ENCODE measurements around the gene NACC2. TPM values are rescaled to one million over a fixed set of nuclear protein-coding genes. Genes with fewer than 3 reads are reported as not detected.

Gene NACC2
- total and polyA plus RNA-seq, 2 experiments from 2014 or later = 11.0 to 13.0 TPM

- H3K9me3 ChIP-seq (ENCODE audit: low read depth) = no peaks in the 10 kb centered on the region
- H3K4me3 ChIP-seq = no peak overlapping the region
- no peak overlapping the region for H3K4me2 ChIP-seq
- WGBS (ENCODE audit: low lambda C conversion rate, missing lambda C conversion rate) = 40% methylated on average over 13 of the region's 13 CpGs
- H3K9me2 ChIP-seq (replicated peaks; ENCODE audit: insufficient read depth) = no peaks in the 10 kb centered on the region
- no peak overlapping the region for H2AFZ ChIP-seq
- no peak for DNase-seq (ENCODE audit: low spot score)
- TF ChIP-seq, protein P1, sequence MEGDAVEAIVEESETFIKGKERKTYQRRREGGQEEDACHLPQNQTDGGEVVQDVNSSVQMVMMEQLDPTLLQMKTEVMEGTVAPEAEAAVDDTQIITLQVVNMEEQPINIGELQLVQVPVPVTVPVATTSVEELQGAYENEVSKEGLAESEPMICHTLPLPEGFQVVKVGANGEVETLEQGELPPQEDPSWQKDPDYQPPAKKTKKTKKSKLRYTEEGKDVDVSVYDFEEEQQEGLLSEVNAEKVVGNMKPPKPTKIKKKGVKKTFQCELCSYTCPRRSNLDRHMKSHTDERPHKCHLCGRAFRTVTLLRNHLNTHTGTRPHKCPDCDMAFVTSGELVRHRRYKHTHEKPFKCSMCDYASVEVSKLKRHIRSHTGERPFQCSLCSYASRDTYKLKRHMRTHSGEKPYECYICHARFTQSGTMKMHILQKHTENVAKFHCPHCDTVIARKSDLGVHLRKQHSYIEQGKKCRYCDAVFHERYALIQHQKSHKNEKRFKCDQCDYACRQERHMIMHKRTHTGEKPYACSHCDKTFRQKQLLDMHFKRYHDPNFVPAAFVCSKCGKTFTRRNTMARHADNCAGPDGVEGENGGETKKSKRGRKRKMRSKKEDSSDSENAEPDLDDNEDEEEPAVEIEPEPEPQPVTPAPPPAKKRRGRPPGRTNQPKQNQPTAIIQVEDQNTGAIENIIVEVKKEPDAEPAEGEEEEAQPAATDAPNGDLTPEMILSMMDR (IDR thresholded peaks at IDR 0.05; ENCODE audit: poor library complexity) = no peak
- TF ChIP-seq EZH2 (IDR thresholded peaks at IDR 0.05; ENCODE audit: borderline replicate concordance) = no peak
- TF ChIP-seq EZH2phosphoT487 (IDR thresholded peaks at IDR 0.05; ENCODE audit: low read depth, severe bottlenecking, unreplicated experiment) = no peak
- no peaks in the 10 kb centered on the region for H4K20me1 ChIP-seq (ENCODE audit: insufficient read depth, poor library complexity, severe bottlenecking)
- no peaks in the 10 kb centered on the region for H3K79me2 ChIP-seq
- peaks cover 14% of the 10 kb centered on the region for H3K4me1 ChIP-seq (ENCODE audit: insufficient read depth)
- H3K27ac ChIP-seq = peak overlapping the region; percentile 18
- H3K27me3 ChIP-seq = no peaks in the 10 kb centered on the region
- H3K36me3 ChIP-seq (replicated peaks; ENCODE audit: insufficient read depth, low read depth) = no peaks in the 10 kb centered on the region
These were observed 118.1 kb downstream of the NACC2 start for GRCh38 chr9:135976944-135977343.

DNA sequence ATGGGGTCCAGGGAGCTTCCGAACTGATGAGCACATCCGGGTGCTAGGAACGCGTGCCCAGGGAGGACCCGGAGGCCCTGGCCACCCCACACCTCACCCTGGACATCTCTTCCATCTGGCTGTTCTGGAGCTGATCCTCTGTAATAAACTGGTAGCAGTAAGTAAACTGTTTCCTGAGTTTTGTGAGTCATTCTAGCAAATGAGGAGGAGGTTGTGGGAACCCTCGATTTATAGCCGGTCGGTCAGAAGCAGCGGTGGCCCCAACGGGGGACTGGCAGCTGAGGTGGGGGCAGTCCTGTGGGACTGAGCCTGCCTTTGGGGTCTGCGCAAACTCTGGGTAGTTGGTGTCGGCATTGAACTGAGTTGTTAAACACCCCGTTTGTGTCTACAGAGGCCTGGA, 118.6 kb downstream of the NACC2 start:
- Histone ChIP-seq H4K20me1 (ENCODE audit: insufficient read depth, poor library complexity, severe bottlenecking) (no peaks in the 10 kb centered on the region), H3K27ac (peak overlapping the region; percentile 18), H2AFZ (no peak overlapping the region)

GRCh38 chr9:135975834-135976233, 119.3 kb downstream of the NACC2 start:
- Histone ChIP-seq H2AFZ (no peak overlapping the region), H3K27ac (no peak overlapping the region), H3K36me3 (replicated peaks; ENCODE audit: insufficient read depth, low read depth) (no peaks in the 10 kb centered on the region), H3K79me2 (no peaks in the 10 kb centered on the region), H3K4me2 (no peak overlapping the region), H3K9me3 (ENCODE audit: low read depth) (no peaks in the 10 kb centered on the region), H3K4me3 (no peak overlapping the region), H3K27me3 (no peaks in the 10 kb centered on the region), H3K4me1 (ENCODE audit: insufficient read depth) (peaks cover 14% of the 10 kb centered on the region), H4K20me1 (ENCODE audit: insufficient read depth, poor library complexity, severe bottlenecking) (no peaks in the 10 kb centered on the region), H3K9me2 (replicated peaks; ENCODE audit: insufficient read depth) (no peaks in the 10 kb centered on the region)
- WGBS (ENCODE audit: low lambda C conversion rate, missing lambda C conversion rate) = 86% methylated on average over 10 of the region's 10 CpGs
- TF ChIP-seq EZH2 (IDR thresholded peaks at IDR 0.05; ENCODE audit: borderline replicate concordance) (no peak), EZH2phosphoT487 (IDR thresholded peaks at IDR 0.05; ENCODE audit: low read depth, severe bottlenecking, unreplicated experiment) (no peak)
- DNase-seq (ENCODE audit: low spot score) = no peak

More for the DNA sequence above, 118.6 kb downstream of the NACC2 start:
- H3K9me3 ChIP-seq (ENCODE audit: low read depth) = no peaks in the 10 kb centered on the region
- DNase-seq (ENCODE audit: low spot score) = no peak
- no peaks in the 10 kb centered on the region for H3K36me3 ChIP-seq (replicated peaks; ENCODE audit: insufficient read depth, low read depth)
- WGBS (ENCODE audit: low lambda C conversion rate, missing lambda C conversion rate) = 69% methylated on average over 13 of the region's 13 CpGs
- no peaks in the 10 kb centered on the region for H3K79me2 ChIP-seq
- no peaks in the 10 kb centered on the region for H3K27me3 ChIP-seq
- H3K9me2 ChIP-seq (replicated peaks; ENCODE audit: insufficient read depth) = no peaks in the 10 kb centered on the region
- H3K4me2 ChIP-seq = no peak overlapping the region
- TF ChIP-seq, protein P1 (IDR thresholded peaks at IDR 0.05; ENCODE audit: poor library complexity) = no peak
- TF ChIP-seq EZH2phosphoT487 (IDR thresholded peaks at IDR 0.05; ENCODE audit: low read depth, severe bottlenecking, unreplicated experiment) (no peak), EZH2 (IDR thresholded peaks at IDR 0.05; ENCODE audit: borderline replicate concordance) (no peak)
- no peak overlapping the region for H3K4me3 ChIP-seq
- peaks cover 14% of the 10 kb centered on the region for H3K4me1 ChIP-seq (ENCODE audit: insufficient read depth)

DNA sequence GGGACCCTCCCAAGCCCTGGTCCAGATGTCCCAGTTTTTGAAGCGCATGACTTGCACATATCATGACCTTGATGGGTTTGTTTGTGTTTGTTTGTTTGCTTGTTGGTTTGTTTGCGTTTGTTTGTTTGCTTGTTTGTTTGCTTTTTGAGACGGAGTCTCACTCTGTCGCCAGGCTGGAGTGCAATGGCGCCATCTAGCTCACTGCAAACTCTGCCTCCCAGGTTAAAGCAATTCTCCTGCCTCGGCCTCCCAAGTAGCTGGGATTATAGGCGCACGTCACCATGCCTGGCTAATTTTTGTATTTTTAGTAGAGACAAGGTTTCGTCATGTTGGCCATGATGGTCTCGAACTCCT, 120.9 kb downstream of the NACC2 start:
- peaks cover 11% of the 10 kb centered on the region for H3K4me1 ChIP-seq (ENCODE audit: insufficient read depth)
- H2AFZ ChIP-seq = no peak overlapping the region
- TF ChIP-seq, protein P1 (IDR thresholded peaks at IDR 0.05; ENCODE audit: poor library complexity) = no peak
- TF ChIP-seq EZH2 (IDR thresholded peaks at IDR 0.05; ENCODE audit: borderline replicate concordance) (no peak), EZH2phosphoT487 (IDR thresholded peaks at IDR 0.05; ENCODE audit: low read depth, severe bottlenecking, unreplicated experiment) (no peak)
- no peaks in the 10 kb centered on the region for H4K20me1 ChIP-seq (ENCODE audit: insufficient read depth, poor library complexity, severe bottlenecking)
- no peak overlapping the region for H3K27ac ChIP-seq
- no peaks in the 10 kb centered on the region for H3K36me3 ChIP-seq (replicated peaks; ENCODE audit: insufficient read depth, low read depth)
- H3K4me2 ChIP-seq = no peak overlapping the region
- H3K79me2 ChIP-seq = no peaks in the 10 kb centered on the region
- no peak for DNase-seq (ENCODE audit: low spot score)
- H3K27me3 ChIP-seq = no peaks in the 10 kb centered on the region
- no peaks in the 10 kb centered on the region for H3K9me2 ChIP-seq (replicated peaks; ENCODE audit: insufficient read depth)
- H3K9me3 ChIP-seq (ENCODE audit: low read depth) = no peaks in the 10 kb centered on the region
- 51% methylated on average over 10 of the region's 10 CpGs for WGBS (ENCODE audit: low lambda C conversion rate, missing lambda C conversion rate)
- H3K4me3 ChIP-seq = no peak overlapping the region

All from hepatocyte (in vitro differentiated cells).